Keratinocyte (primary cell): ENCODE results near the gene SHROOM3. TPM values are rescaled to one million over a fixed set of nuclear protein-coding genes. Genes with fewer than 3 reads are reported as not detected.

Source experiments
- DNase-seq: peaks from one replicate; pipeline ENCODE4 v3.0.0-alpha.2; 2011; ENCODE audit warnings: low read depth, missing footprints, low spot score
- FAIRE-seq: peaks from 2 replicates; lab custom pipeline; 2011; peaks lifted over from hg19 to GRCh38; lab: Jason Lieb, UNC
- H2AFZ ChIP-seq: 2 replicates; pipeline ENCODE4 v1.6.0; 2012; ENCODE audit warnings: low read length, control low read depth, inconsistent platforms; ENCODE audit not compliant: control insufficient read depth
- H3K27ac ChIP-seq: 2 replicates; pipeline ENCODE4 v1.5.1; 2011; ENCODE audit warnings: low read length; ENCODE audit not compliant: control insufficient read depth, insufficient read depth
- H3K27me3 ChIP-seq: 3 replicates; pipeline ENCODE4 v1.6.0; 2011; ENCODE audit warnings: low read length; ENCODE audit not compliant: control insufficient read depth, insufficient read depth; ENCODE audit errors: extremely low read depth
- H3K36me3 ChIP-seq, 2 experiments: 2 replicates in 1 of 2; 3 replicates in 1 of 2; pipeline ENCODE4 v1.5.1; 2011; ENCODE audit warnings: low read length in 2 of 2, mild to moderate bottlenecking in 1 of 2; ENCODE audit not compliant: control insufficient read depth in 2 of 2, insufficient read depth in 2 of 2; ENCODE audit errors: extremely low read depth in 1 of 2
- H3K4me1 ChIP-seq: 3 replicates; pipeline ENCODE4 v1.5.1; 2011; ENCODE audit warnings: low read length; ENCODE audit not compliant: control insufficient read depth, insufficient read depth; ENCODE audit errors: extremely low read depth
- H3K4me2 ChIP-seq: 3 replicates; pipeline ENCODE4 v1.6.0; 2011; ENCODE audit warnings: low read depth, low read length; ENCODE audit not compliant: control insufficient read depth, insufficient read depth; ENCODE audit errors: extremely low read depth
- H3K4me3 ChIP-seq, 3 experiments: fragments of 200-600 bp in 1 of 3; sonication (generic) in 1 of 3; 2 replicates in 2 of 3; 3 replicates in 1 of 3; pipeline ENCODE4 v1.5.1; 2011 to 2016; ENCODE audit warnings: low read length in 3 of 3, mild to moderate bottlenecking in 3 of 3, control low read depth in 2 of 3, inconsistent platforms in 1 of 3, low read depth in 1 of 3, mixed read lengths in 1 of 3, mixed run types in 1 of 3, moderate library complexity in 1 of 3; ENCODE audit not compliant: control insufficient read depth in 2 of 3, insufficient read depth in 2 of 3; ENCODE audit errors: extremely low read depth in 1 of 3
- H3K79me2 ChIP-seq: 2 replicates; pipeline ENCODE4 v1.6.0; 2012; ENCODE audit warnings: low read length; ENCODE audit not compliant: control insufficient read depth, insufficient read depth
- H3K9ac ChIP-seq: 3 replicates; pipeline ENCODE4 v1.6.0; 2011; ENCODE audit warnings: low read length; ENCODE audit not compliant: control insufficient read depth, insufficient read depth; ENCODE audit errors: extremely low read depth
- H3K9me1 ChIP-seq: 3 replicates; pipeline ENCODE4 v1.6.0; 2011; ENCODE audit warnings: low read length; ENCODE audit not compliant: control insufficient read depth, insufficient read depth; ENCODE audit errors: extremely low read depth
- H3K9me3 ChIP-seq: 2 replicates; pipeline ENCODE4 v1.5.1; 2012; ENCODE audit warnings: low read depth, low read length; ENCODE audit not compliant: control insufficient read depth
- H4K20me1 ChIP-seq: 3 replicates; pipeline ENCODE4 v1.6.0; 2011; ENCODE audit warnings: low read length; ENCODE audit not compliant: control insufficient read depth, insufficient read depth; ENCODE audit errors: extremely low read depth
- CTCF ChIP-seq, 3 experiments: IDR thresholded peaks in 1 of 3; conservative IDR thresholded peaks in 1 of 3; optimal IDR thresholded peaks in 1 of 3; 2 replicates in 2 of 3; 3 replicates in 1 of 3; pipeline versions ENCODE3 to v1.5.1; 2011; ENCODE audit warnings: low read length in 3 of 3, mild to moderate bottlenecking in 3 of 3, moderate library complexity in 2 of 3, control low read depth in 1 of 3, inconsistent platforms in 1 of 3; ENCODE audit not compliant: insufficient read depth in 2 of 3; ENCODE audit errors: extremely low read depth in 1 of 3
- EZH2 ChIP-seq: IDR thresholded peaks from one replicate; pipeline ENCODE4 v1.6.1; 2012; ENCODE audit warnings: inconsistent platforms, mild to moderate bottlenecking, low read length, moderate library complexity
- dilution Hi-C: fragments of 300-500 bp; cut with MboI; formaldehyde crosslinking; loops from one replicate; pipeline ENCODE4 v1.7.0; 2020; ENCODE audit warnings: low sequenced_read_pairs; ENCODE audit not compliant: extremely low pct_ligation_motif_present
- polyA plus RNA-seq, 5 experiments: library from polyadenylated mRNA; depleted of rRNA in 3 of 5; stranded (reverse) in 3 of 5; stranded (forward) in 1 of 5; unstranded in 1 of 5; fragments of >200 nt; gene quantifications; 1 replicate in 1 of 5; 2 replicates in 3 of 5; 3 replicates in 1 of 5; pipeline versions ENCODE4 v1.2.1 to v1.2.3, GENCODE V29; 2011 to 2012; ENCODE audit warnings: missing spikeins in 2 of 5, low read depth in 1 of 5, low replicate concordance in 1 of 5

The SHROOM3 gene
- polyA plus RNA-seq, 1 donor (not counting 4 experiments of a cell fraction or from before 2014, with no cell fraction given): 4.9 TPM

DNA sequence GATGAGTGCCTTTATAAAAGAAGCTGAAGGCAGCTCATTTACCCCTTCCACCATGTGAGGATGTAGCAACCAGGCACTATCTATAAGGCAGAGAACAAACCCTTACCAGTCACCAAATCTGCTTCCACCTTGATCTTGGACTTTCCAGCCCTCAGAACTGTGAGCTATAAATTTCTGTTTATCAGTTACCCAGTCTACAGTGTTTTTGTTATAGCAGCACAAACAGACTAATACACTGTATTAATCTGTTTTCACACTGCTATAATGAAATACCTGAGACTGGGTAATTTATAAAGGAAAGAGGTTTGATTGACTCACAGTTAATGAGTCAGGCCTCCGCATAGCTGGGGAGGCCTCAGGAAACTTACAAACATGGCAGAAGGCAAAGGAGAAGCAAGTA lies 371.7 kb downstream of the SHROOM3 start:
- Histone ChIP-seq H3K9ac (no peak overlapping the region), H3K4me3 (no peak overlapping the region), H3K9me1 (no peaks in the 10 kb centered on the region), H3K27ac (no peak overlapping the region), H4K20me1 (no peaks in the 10 kb centered on the region), H3K4me1 (peaks cover 3% of the 10 kb centered on the region), H3K9me3 (peaks cover 2% of the 10 kb centered on the region), H3K79me2 (no peaks in the 10 kb centered on the region), H3K36me3 (no peaks in the 10 kb centered on the region), H2AFZ (no peak overlapping the region), H3K27me3 (no peaks in the 10 kb centered on the region), H3K4me2 (no peak overlapping the region)
- no peak for TF ChIP-seq CTCF (optimal IDR thresholded peaks at IDR 0.05 in 1 of 3, IDR thresholded peaks at IDR 0.05 in 1 of 3, conservative IDR thresholded peaks at IDR 0.05 in 1 of 3; ENCODE audit: extremely low read depth in 1 of 3, insufficient read depth in 2 of 3, low read length in 3 of 3)
- no peak for TF ChIP-seq EZH2
- dilution Hi-C loops: no loop called here
- FAIRE-seq: no peak
- DNase-seq: no peak

- H4K20me1 ChIP-seq: no peaks in the 10 kb centered on the region
- no peaks in the 10 kb centered on the region for H3K79me2 ChIP-seq
- FAIRE-seq: no peak
- no peaks in the 10 kb centered on the region for H3K36me3 ChIP-seq
- H3K27me3 ChIP-seq: no peaks in the 10 kb centered on the region
- no peak for DNase-seq
- H3K9me1 ChIP-seq: no peaks in the 10 kb centered on the region
- TF ChIP-seq CTCF (optimal IDR thresholded peaks at IDR 0.05 in 1 of 3, IDR thresholded peaks at IDR 0.05 in 1 of 3, conservative IDR thresholded peaks at IDR 0.05 in 1 of 3; ENCODE audit: extremely low read depth in 1 of 3, insufficient read depth in 2 of 3, low read length in 3 of 3) (no peak), EZH2 (no peak)
- no peak overlapping the region for H3K4me3 ChIP-seq
- no peak overlapping the region for H2AFZ ChIP-seq
- H3K4me2 ChIP-seq: no peak overlapping the region
- dilution Hi-C loops: no loop called here
- H3K27ac ChIP-seq: no peak overlapping the region
- H3K9ac ChIP-seq: no peak overlapping the region
- H3K4me1 ChIP-seq: no peaks in the 10 kb centered on the region
- peaks cover 2% of the 10 kb centered on the region for H3K9me3 ChIP-seq
Observed at GRCh38 chr4:76809594-76810305, 374.7 kb downstream of the SHROOM3 start.
